Astrocyte (in vitro differentiated cells and primary cell): ENCODE data around the gene CAVIN2. TPM values are rescaled to one million over a fixed set of nuclear protein-coding genes. Genes with fewer than 3 reads are reported as not detected.
A peak's percentile ranks its signal among the peaks of the same experiment; 100 is the strongest.

Experiments
- DNase-seq: peaks from one replicate; pipeline ENCODE4 v3.0.0-alpha.2; 2010; ENCODE audit warnings: low read depth
- FAIRE-seq: peaks from 2 replicates; lab custom pipeline; 2011; peaks lifted over from hg19 to GRCh38; lab: Jason Lieb, UNC
- H2AFZ ChIP-seq: 2 replicates; pipeline ENCODE4 v1.6.0; 2012; ENCODE audit warnings: low read depth, low read length, inconsistent platforms
- H3K27ac ChIP-seq: 2 replicates; pipeline ENCODE4 v1.5.1; 2011; ENCODE audit warnings: low read depth, low read length, inconsistent platforms
- H3K27me3 ChIP-seq: 2 replicates; pipeline ENCODE4 v1.6.0; 2011; ENCODE audit warnings: low read length, inconsistent platforms; ENCODE audit not compliant: insufficient read depth
- H3K36me3 ChIP-seq: 2 replicates; pipeline ENCODE4 v1.5.1; 2011; ENCODE audit warnings: low read length, inconsistent platforms; ENCODE audit not compliant: insufficient read depth
- H3K4me1 ChIP-seq: 2 replicates; pipeline ENCODE4 v1.5.1; 2011; ENCODE audit warnings: low read length, inconsistent platforms; ENCODE audit not compliant: insufficient read depth
- H3K4me2 ChIP-seq: 2 replicates; pipeline ENCODE4 v1.6.0; 2012; ENCODE audit warnings: low read length, inconsistent platforms
- H3K4me3 ChIP-seq: 2 replicates; pipeline ENCODE4 v1.5.1; 2011; ENCODE audit warnings: low read depth, mild to moderate bottlenecking, low read length, inconsistent platforms; ENCODE audit not compliant: insufficient read depth
- H3K79me2 ChIP-seq: 2 replicates; pipeline ENCODE4 v1.6.0; 2012; ENCODE audit warnings: mild to moderate bottlenecking, low read length, inconsistent platforms; ENCODE audit not compliant: insufficient read depth
- H3K9ac ChIP-seq: 2 replicates; pipeline ENCODE4 v1.6.0; 2012; ENCODE audit warnings: mild to moderate bottlenecking, low read length, inconsistent platforms
- H3K9me3 ChIP-seq: 2 replicates; pipeline ENCODE4 v1.5.1; 2012; ENCODE audit warnings: low read depth, mild to moderate bottlenecking, low read length, inconsistent platforms; ENCODE audit not compliant: insufficient read depth
- H4K20me1 ChIP-seq: 2 replicates; pipeline ENCODE4 v1.6.0; 2012; ENCODE audit warnings: low read length, inconsistent platforms; ENCODE audit not compliant: insufficient read depth
- H3K27ac Mint-ChIP-seq: one replicate; pipeline ENCODE4 v1.8.0; 2021; ENCODE audit warnings: mild to moderate bottlenecking, mixed read lengths; ENCODE audit not compliant: unreplicated experiment
- H3K27me3 Mint-ChIP-seq: one replicate; pipeline ENCODE4 v1.8.0; 2021; ENCODE audit warnings: low read depth, mixed read lengths; ENCODE audit not compliant: unreplicated experiment
- H3K36me3 Mint-ChIP-seq: one replicate; pipeline ENCODE4 v1.8.0; 2021; ENCODE audit warnings: low read depth, mixed read lengths; ENCODE audit not compliant: unreplicated experiment
- H3K4me1 Mint-ChIP-seq: one replicate; pipeline ENCODE4 v1.8.0; 2021; ENCODE audit warnings: low read depth, mixed read lengths; ENCODE audit not compliant: unreplicated experiment
- H3K4me3 Mint-ChIP-seq: one replicate; pipeline ENCODE4 v1.8.0; 2021; ENCODE audit warnings: mild to moderate bottlenecking, moderate library complexity, mixed read lengths; ENCODE audit not compliant: unreplicated experiment
- H3K9me3 Mint-ChIP-seq: one replicate; pipeline ENCODE4 v1.8.0; 2021; ENCODE audit warnings: mild to moderate bottlenecking, mixed read lengths; ENCODE audit not compliant: unreplicated experiment
- CTCF ChIP-seq: IDR thresholded peaks from 2 replicates; pipeline ENCODE4 v1.5.1; 2011; ENCODE audit warnings: low read depth, mild to moderate bottlenecking, inconsistent platforms, low read length, moderate library complexity; ENCODE audit not compliant: insufficient read depth
- EZH2 ChIP-seq: IDR thresholded peaks from 2 replicates; pipeline ENCODE4 v1.6.1; 2012; ENCODE audit warnings: mild to moderate bottlenecking, low read length, inconsistent platforms; ENCODE audit not compliant: insufficient read depth
- total RNA-seq: library from RNA; stranded (reverse); gene quantifications from 2 replicates; pipeline ENCODE4 v1.2.1, GENCODE V29; 2021

The CAVIN2 gene
- total RNA-seq, 1 donor from 2014 or later: 2.8 TPM

DNA sequence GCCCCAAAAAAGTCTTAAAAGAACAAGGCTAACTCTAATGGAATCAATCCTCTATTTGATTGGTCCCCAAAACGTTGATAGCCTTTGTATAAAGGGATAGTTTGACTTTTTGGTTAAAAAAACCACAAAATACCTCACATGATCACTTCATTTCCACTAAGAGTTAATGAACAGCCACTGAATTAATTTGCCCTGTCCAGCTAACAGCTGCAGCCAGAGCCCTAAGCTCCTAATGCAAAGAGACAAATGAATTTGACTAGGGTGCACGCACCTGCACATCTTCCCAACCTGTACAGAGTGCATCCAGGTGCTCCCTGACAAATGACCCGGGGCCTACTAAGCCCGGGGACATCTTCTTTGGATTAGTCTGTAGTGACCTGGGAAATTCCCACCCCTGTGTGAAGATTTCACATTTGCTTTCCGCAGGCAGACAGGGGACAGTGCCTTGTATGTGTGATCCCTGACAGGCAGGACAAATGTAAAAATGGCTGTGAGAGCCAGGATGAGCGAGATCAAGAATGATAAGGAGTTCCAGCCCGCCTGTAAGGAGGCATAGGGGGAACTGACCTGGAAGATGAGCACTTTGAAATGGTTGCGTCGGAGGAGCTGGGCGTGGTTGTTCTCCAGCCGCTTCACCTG, 893 bp downstream of the CAVIN2 start:
- Mint-ChIP-seq H3K27ac (no peak overlapping the region), H3K4me1 (peaks cover 29% of the 10 kb centered on the region), H3K9me3 (no peaks in the 10 kb centered on the region), H3K27me3 (no peaks in the 10 kb centered on the region), H3K4me3 (peak overlapping the region; percentile 40), H3K36me3 (no peaks in the 10 kb centered on the region)
- peaks cover 19% of the 10 kb centered on the region for H3K4me1 ChIP-seq
- no peak overlapping the region for H3K9ac ChIP-seq
- no peak overlapping the region for H2AFZ ChIP-seq
- H3K9me3 ChIP-seq: no peaks in the 10 kb centered on the region
- TF ChIP-seq EZH2 (no peak), CTCF (no peak)
- H4K20me1 ChIP-seq: no peaks in the 10 kb centered on the region
- peak overlapping the region; percentile 46 for H3K4me2 ChIP-seq
- no peak overlapping the region for H3K27ac ChIP-seq
- peak overlapping the region; percentile 13 for H3K4me3 ChIP-seq
- no peaks in the 10 kb centered on the region for H3K36me3 ChIP-seq
- H3K27me3 ChIP-seq: no peaks in the 10 kb centered on the region
- FAIRE-seq: no peak
- H3K79me2 ChIP-seq: no peaks in the 10 kb centered on the region
- DNase-seq: no peak

DNA sequence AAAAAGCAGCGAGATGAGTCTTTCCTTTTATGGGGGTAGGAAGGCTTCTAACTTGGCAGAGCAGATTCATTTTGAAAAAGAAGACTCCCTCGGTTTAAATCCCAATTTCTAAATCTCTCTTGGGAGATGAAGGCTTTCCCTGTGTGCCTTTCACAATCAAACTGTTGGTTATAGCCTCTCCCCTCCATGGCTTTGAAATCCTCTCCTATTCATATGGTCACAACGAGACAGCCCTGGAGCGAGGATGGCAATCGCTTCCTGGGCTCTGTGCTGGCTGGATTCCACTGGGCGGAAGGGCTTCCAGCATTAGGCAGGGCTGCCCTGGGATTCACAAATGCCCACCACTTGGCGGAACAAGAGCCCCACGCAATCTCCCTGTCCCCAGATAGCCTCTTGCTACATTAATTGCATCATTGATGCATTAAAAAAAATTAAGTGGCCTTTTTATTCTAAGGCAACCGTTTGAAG, 1.6 kb downstream of the CAVIN2 start:
- Histone ChIP-seq H3K4me3 (peak overlapping the region; percentile 13), H4K20me1 (no peaks in the 10 kb centered on the region), H3K79me2 (no peaks in the 10 kb centered on the region), H3K36me3 (no peaks in the 10 kb centered on the region), H3K27ac (no peak overlapping the region), H3K4me2 (peak overlapping the region; percentile 46), H2AFZ (no peak overlapping the region), H3K9me3 (no peaks in the 10 kb centered on the region), H3K4me1 (peaks cover 19% of the 10 kb centered on the region), H3K27me3 (no peaks in the 10 kb centered on the region), H3K9ac (no peak overlapping the region)
- peaks cover 29% of the 10 kb centered on the region for H3K4me1 Mint-ChIP-seq
- H3K9me3 Mint-ChIP-seq: no peaks in the 10 kb centered on the region
- FAIRE-seq: no peak
- H3K27me3 Mint-ChIP-seq: no peaks in the 10 kb centered on the region
- peak overlapping the region; percentile 30 for H3K4me3 Mint-ChIP-seq
- TF ChIP-seq EZH2 (no peak), CTCF (no peak)
- DNase-seq: no peak
- H3K36me3 Mint-ChIP-seq: no peaks in the 10 kb centered on the region
- peak overlapping the region; percentile 73 for H3K27ac Mint-ChIP-seq

DNA sequence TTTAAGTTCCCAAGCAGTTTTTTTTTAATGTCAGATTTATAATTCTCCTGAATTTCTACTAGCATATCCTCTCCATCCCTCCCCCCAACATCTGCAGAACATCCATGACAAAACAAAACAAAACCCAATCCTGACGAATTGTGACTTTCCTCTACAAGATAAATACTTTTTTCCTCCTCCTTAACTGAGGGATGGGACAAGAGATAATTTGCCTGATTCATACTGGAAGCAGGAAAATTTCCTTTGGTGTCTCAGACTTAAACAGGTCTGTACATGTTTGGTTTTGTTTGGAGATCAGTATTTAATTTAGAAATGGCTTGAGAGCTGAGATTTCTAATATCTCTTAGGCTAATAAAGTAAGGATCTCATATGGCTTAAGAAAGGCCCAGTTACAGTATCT, 2.2 kb downstream of the CAVIN2 start:
- Histone ChIP-seq H3K4me2 (peak overlapping the region; percentile 46), H4K20me1 (no peaks in the 10 kb centered on the region), H2AFZ (no peak overlapping the region), H3K4me3 (no peak overlapping the region), H3K27ac (no peak overlapping the region), H3K27me3 (no peaks in the 10 kb centered on the region), H3K4me1 (peaks cover 19% of the 10 kb centered on the region), H3K79me2 (no peaks in the 10 kb centered on the region), H3K9me3 (no peaks in the 10 kb centered on the region), H3K36me3 (no peaks in the 10 kb centered on the region), H3K9ac (no peak overlapping the region)
- Mint-ChIP-seq H3K4me1 (peaks cover 29% of the 10 kb centered on the region), H3K9me3 (no peaks in the 10 kb centered on the region), H3K4me3 (peak overlapping the region; percentile 30), H3K36me3 (no peaks in the 10 kb centered on the region), H3K27ac (no peak overlapping the region), H3K27me3 (no peaks in the 10 kb centered on the region)
- no peak for DNase-seq
- TF ChIP-seq CTCF (no peak), EZH2 (no peak)
- FAIRE-seq: no peak
